ENCODE data around the gene DEDD2.

- TF ChIP-seq POLR2A (IDR thresholded peaks at IDR 0.05) (no peak), CTCF (IDR thresholded peaks at IDR 0.05) (no peak)
Measured at GRCh38 chr19:42212886-42213285, 4.6 kb downstream of the DEDD2 start.
